Activated CD4-positive, alpha-beta T cell treated with anti-CD3 and anti-CD28 coated beads, Interleukin-2, amount 50 U/mL, for 1 hour (primary cell): ENCODE measurements around the gene ARHGEF11.

Experiments
- DNase-seq: peaks from one replicate; pipeline ENCODE4 v3.0.0-alpha.2; 2020

Gene ARHGEF11

GRCh38 chr1:157050836-157051235 lies 5.3 kb upstream of the ARHGEF11 start:
- DNase-seq = no peak

- no peak for DNase-seq
Measured at GRCh38 chr1:157047062-157047410, 1.5 kb upstream of the ARHGEF11 start.

- no peak for DNase-seq
Measured at GRCh38 chr1:157044326-157044725, 1.2 kb downstream of the ARHGEF11 start.

GRCh38 chr1:157043685-157044084 lies 1.9 kb downstream of the ARHGEF11 start:
- no peak for DNase-seq

- no peak for DNase-seq
Measured at GRCh38 chr1:157042846-157043245, 2.7 kb downstream of the ARHGEF11 start.

- no peak for DNase-seq
Measured at GRCh38 chr1:157040802-157041201, 4.7 kb downstream of the ARHGEF11 start.

GRCh38 chr1:157035121-157035520 lies 10.4 kb downstream of the ARHGEF11 start:
- DNase-seq = no peak

GRCh38 chr1:157034137-157034800 lies 11.3 kb downstream of the ARHGEF11 start:
- DNase-seq = no peak

GRCh38 chr1:157033357-157033876 lies 12.1 kb downstream of the ARHGEF11 start:
- no peak for DNase-seq

- no peak for DNase-seq
Measured at GRCh38 chr1:157032303-157032702, 13.2 kb downstream of the ARHGEF11 start.

GRCh38 chr1:157030728-157031127 lies 14.8 kb downstream of the ARHGEF11 start:
- no peak for DNase-seq

- no peak for DNase-seq
Measured at GRCh38 chr1:157028674-157029073, 16.9 kb downstream of the ARHGEF11 start.

GRCh38 chr1:157025856-157026255 lies 19.7 kb downstream of the ARHGEF11 start:
- no peak for DNase-seq

- DNase-seq = no peak
Measured at GRCh38 chr1:157025385-157025784, 20.2 kb downstream of the ARHGEF11 start.

- no peak for DNase-seq
Measured at GRCh38 chr1:157021688-157022087, 23.9 kb downstream of the ARHGEF11 start.

GRCh38 chr1:157019457-157019856 lies 26.1 kb downstream of the ARHGEF11 start:
- no peak for DNase-seq

GRCh38 chr1:157011845-157012244 lies 33.7 kb downstream of the ARHGEF11 start:
- DNase-seq = no peak

GRCh38 chr1:157008502-157008901 lies 37.0 kb downstream of the ARHGEF11 start:
- DNase-seq = no peak

GRCh38 chr1:157007306-157007705 lies 38.2 kb downstream of the ARHGEF11 start:
- DNase-seq = no peak

GRCh38 chr1:157006676-157007075 lies 38.9 kb downstream of the ARHGEF11 start:
- no peak for DNase-seq

GRCh38 chr1:157005965-157006364 lies 39.6 kb downstream of the ARHGEF11 start:
- no peak for DNase-seq

GRCh38 chr1:157004806-157005205 lies 40.7 kb downstream of the ARHGEF11 start:
- DNase-seq = no peak

GRCh38 chr1:157004327-157004726 lies 41.2 kb downstream of the ARHGEF11 start:
- no peak for DNase-seq

GRCh38 chr1:157001304-157001703 lies 44.2 kb downstream of the ARHGEF11 start:
- DNase-seq = no peak

- DNase-seq = no peak
Measured at GRCh38 chr1:157000686-157001085, 44.9 kb downstream of the ARHGEF11 start.
